Central memory CD4-positive, alpha-beta T cell (primary cell): ENCODE measurements around the gene KIAA0825.

ENCODE experiments used
- DNase-seq: peaks from one replicate; pipeline ENCODE4 v3.0.0; 2022

Gene KIAA0825

GRCh38 chr5:94501365-94501764 is 117.0 kb downstream of the KIAA0825 start:
- no peak for DNase-seq

GRCh38 chr5:94499806-94500205 is 118.6 kb downstream of the KIAA0825 start:
- DNase-seq: no peak

DNA sequence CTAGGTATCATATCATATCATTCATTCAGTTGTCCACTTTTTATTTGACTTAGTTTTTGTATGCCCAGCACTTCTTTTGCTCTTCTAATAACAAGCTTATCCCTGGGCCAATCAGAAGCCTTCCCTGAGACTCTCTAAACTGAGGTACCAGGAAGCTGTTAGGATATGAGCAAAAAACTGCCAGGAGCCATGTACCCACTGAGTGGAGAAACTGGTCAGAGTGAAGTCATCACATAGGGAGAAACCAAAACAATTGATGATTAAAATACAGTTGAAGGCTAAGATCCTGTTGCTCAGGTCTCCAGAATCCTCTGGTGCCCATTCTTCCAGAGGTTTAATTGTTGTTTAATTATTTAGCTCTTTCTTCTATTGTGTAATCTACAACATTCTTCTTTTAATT is 120.2 kb downstream of the KIAA0825 start:
- no peak for DNase-seq

- DNase-seq: no peak
These were observed 133.3 kb downstream of the KIAA0825 start for GRCh38 chr5:94485067-94485466.

DNA sequence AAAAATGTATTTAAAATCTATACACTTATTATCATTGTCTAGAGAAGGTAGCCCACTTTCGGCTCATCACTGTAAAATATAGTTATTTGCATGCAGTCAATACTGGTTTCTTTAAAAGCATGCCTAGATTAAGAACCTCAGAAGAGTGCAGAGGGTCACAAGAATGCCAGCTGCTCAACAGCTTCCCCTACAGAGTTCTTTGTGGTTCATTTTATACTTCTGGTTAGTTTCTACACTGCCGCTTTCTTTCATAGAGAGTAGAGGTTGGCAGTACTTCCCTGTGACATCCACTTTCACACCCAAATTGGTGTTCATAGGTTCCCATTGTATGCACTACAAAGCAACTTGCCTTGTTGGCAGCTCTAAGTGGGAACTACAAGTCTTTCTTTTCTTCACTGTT is 137.3 kb downstream of the KIAA0825 start:
- no peak for DNase-seq

GRCh38 chr5:94480486-94480885 is 137.9 kb downstream of the KIAA0825 start:
- no peak for DNase-seq

- DNase-seq: no peak
These were observed 144.5 kb downstream of the KIAA0825 start for GRCh38 chr5:94473936-94474335.

- DNase-seq: no peak
These were observed 146.9 kb downstream of the KIAA0825 start for GRCh38 chr5:94471521-94471920.

GRCh38 chr5:94470802-94471201 is 147.6 kb downstream of the KIAA0825 start:
- no peak for DNase-seq

GRCh38 chr5:94469894-94470329 is 148.5 kb downstream of the KIAA0825 start:
- no peak for DNase-seq

DNA sequence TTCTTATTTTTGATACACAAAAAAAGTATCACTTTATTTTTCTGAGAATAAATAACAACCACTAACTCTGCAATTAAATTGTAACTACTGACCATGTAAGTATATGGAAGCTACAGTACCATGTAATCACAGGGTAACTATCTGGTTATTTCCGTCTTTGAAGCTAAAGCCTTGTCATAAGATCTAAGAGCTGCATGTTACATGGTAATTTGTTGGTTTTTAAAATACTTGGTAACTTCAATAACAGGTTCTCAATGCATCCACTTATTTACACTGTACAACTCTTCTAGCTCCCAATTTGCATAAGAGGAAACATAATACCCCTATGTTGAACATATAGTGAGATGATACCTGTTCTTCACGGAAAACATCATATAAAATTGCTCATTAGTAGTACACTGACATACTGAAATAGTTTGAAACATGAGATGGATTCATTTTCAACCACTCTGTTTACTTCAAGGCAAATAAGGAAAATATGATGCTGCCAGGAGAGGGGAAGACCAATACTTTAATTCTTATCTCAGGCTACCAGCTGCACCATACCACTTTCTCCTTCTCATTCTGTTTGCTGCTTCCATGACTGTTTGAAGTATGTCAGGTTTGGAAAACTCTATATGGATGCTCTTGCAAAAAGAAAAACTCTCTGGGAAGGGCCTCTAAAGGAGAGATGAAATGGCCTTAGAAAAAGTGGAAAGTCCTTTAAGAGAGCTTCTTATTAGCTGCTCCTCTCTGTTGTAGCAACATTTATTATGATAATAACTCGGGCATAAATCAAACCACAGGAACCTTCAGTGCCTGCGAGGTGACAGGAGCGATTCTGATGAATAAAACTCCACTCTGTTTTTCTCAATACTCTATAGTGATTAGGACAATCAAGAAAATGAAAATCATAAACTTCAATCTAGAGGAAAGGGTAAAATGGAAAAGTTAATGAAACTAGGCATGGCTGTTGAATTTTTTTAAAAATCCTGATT is 150.2 kb downstream of the KIAA0825 start:
- DNase-seq: no peak

GRCh38 chr5:94467346-94467953 is 151.0 kb downstream of the KIAA0825 start:
- no peak for DNase-seq

DNA sequence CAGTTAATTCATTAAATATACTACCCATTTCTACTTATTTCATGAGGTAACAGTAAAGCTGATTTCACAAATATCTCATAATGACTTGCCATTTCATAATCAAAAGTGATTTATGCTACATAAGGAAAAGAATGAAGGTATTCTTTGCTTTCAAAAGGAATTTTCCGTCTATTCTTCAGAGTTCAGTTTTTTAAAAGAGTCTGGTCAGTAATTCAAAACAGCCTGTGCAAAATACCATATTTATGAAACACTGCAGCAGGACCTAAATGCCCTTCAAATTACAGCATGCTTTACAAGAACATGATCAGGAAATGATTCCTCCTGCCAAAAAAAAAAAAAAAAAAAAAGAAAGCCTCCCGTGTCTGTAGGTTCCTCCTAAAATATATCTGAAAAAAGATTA is 154.7 kb downstream of the KIAA0825 start:
- no peak for DNase-seq

- no peak for DNase-seq
These were observed 157.3 kb downstream of the KIAA0825 start for GRCh38 chr5:94461131-94461530.

- DNase-seq: no peak
These were observed 158.5 kb downstream of the KIAA0825 start for GRCh38 chr5:94459915-94460314.

DNA sequence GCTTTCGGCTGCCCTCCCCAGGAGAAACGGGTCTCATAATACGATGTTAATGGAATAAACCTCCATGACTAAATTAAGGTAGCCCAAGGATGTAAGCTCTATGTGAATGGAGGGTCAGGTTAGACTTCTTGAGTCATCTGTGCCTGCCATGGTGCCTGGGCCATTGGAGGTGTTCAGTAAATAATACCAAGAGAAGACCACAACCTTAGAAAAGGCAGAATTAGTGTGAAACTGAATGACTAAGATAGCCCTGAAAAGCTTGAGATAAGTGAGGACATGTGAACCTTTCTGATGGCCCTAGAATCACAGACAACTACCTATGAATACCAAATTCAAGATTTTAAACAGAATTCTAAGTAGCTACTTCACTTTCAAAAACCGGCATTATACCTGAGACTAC is 160.6 kb downstream of the KIAA0825 start:
- no peak for DNase-seq

- DNase-seq: no peak
These were observed 172.7 kb downstream of the KIAA0825 start for GRCh38 chr5:94445726-94446125.

DNA sequence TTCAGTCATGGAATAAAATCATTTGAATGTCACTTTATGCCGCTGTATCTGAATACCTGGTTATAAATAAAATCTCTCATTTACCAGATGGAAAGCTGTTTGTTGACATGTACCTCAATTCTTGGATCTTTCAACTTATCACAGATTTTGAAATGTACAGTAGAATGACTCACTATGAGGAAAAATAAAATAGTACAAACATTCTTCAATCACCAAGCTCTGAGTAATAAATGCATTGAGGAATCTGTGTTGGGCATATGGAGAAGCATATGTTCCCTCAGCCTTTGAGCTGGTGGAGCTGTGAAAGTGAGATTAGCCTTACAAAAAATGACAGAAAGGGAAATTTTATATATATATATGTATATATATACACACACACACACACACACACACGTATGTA is 175.4 kb downstream of the KIAA0825 start:
- no peak for DNase-seq

- no peak for DNase-seq
These were observed 176.3 kb downstream of the KIAA0825 start for GRCh38 chr5:94442076-94442475.

DNA sequence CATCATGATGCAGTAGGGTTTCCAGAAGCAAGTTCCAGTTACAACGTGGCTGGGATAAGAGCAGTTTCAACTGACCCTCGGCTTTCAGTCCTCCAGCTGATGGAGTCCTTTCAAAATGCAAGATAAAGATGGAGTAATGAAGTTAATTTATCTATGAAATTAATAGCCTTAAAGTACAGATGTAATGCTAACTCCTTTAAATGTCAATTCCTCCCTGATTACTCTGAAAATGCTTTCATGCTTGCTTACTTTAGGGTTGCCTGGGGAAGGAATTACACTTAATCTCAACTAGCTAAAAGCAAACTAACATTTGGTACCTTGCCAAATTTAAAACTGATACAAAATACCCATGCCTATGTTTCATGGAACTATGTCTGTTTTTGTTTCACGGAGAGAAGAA is 178.4 kb downstream of the KIAA0825 start:
- DNase-seq: no peak

DNA sequence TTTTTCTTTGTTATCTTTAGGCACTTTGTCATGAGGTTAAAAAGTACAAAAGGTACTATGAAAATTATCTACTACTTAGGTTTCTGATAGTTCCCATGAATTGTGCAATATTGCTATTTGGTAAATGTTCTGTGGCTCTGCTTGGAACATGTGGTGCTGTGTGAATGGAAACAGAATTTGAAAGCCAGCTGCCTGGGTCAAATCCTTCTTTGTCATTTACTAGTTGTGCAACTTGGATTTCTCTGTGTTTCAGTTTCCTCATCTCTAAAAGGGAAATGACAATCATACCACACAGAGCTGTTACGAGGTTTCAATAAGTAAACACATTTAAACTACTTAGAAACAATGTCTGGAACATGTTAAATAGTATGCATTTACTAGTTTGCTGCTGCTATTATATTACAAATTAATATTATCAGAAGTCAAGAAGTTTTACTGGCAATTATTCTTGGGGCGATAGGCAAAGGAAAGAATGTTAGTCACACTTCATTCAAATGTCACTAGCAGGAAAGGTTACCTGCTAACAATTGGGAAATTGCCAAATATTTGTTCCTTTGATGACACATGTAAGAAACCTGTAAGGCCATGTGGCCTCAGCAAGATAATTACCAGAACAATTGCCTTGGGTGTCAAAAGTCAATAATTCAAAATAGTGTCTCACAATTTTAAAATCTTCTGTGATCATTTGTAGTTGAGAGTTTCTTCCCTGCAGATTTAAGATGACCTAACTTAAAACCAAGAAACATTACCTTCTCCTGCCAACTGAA is 184.8 kb downstream of the KIAA0825 start:
- DNase-seq: no peak

- DNase-seq: no peak
These were observed 185.9 kb downstream of the KIAA0825 start for GRCh38 chr5:94432499-94432898.

- DNase-seq: no peak
These were observed 186.7 kb downstream of the KIAA0825 start for GRCh38 chr5:94431696-94432095.
